GM19240 (cell line): Measurements from ENCODE around the gene NCLN.

Experiments used
- DNase-seq: peaks from one replicate; pipeline ENCODE4 v3.0.0; 2011; ENCODE audit warnings: low spot score; ENCODE audit not compliant: insufficient read length

The NCLN gene

GRCh38 chr19:3257071-3257470 is 71.3 kb downstream of the NCLN start:
- DNase-seq: no peak
